OCI-LY3 (cell line): ENCODE data around the gene CSKMT.

Experiments
- H2AFZ ChIP-seq: fragments of 200-600, 300-600 bp; shearing (Covaris generic); 2 replicates; pipeline ENCODE4 v1.6.0; 2014; ENCODE audit warnings: antibody characterized with exemption, low read depth, low read length
- H3K27ac ChIP-seq: fragments of 200-600, 300-600 bp; sonication (generic); 2 replicates; pipeline ENCODE4 v1.5.1; 2014; ENCODE audit warnings: mild to moderate bottlenecking, low read length, moderate library complexity, mixed read lengths
- H3K27me3 ChIP-seq: fragments of 200-600, 300-600 bp; sonication (generic); 2 replicates; pipeline ENCODE4 v1.6.1; 2014; ENCODE audit warnings: low read depth, low read length, mixed read lengths
- H3K36me3 ChIP-seq: fragments of 200-600, 300-600 bp; sonication (generic); replicated peaks from 2 replicates; pipeline ENCODE3; 2014; ENCODE audit warnings: low read depth, low read length, mixed read lengths
- H3K4me1 ChIP-seq: fragments of 300-600, 200-600 bp; sonication (generic); 2 replicates; pipeline ENCODE4 v1.6.1; 2014; ENCODE audit warnings: low read length, mixed read lengths
- H3K4me2 ChIP-seq: fragments of 200-600, 300-600 bp; sonication (generic); 2 replicates; pipeline ENCODE4 v1.6.1; 2014; ENCODE audit warnings: low read length, mixed read lengths
- H3K4me3 ChIP-seq: fragments of 300-600, 200-600 bp; sonication (generic); 2 replicates; pipeline ENCODE4 v1.5.1; 2014; ENCODE audit warnings: antibody characterized with exemption, mild to moderate bottlenecking, low read length, moderate library complexity
- H3K79me2 ChIP-seq: fragments of 300-600, 200-600 bp; shearing (Covaris generic); 2 replicates; pipeline ENCODE4 v1.6.1; 2014; ENCODE audit warnings: mild to moderate bottlenecking, low read length, mixed read lengths
- H3K9ac ChIP-seq: fragments of 300-600, 200-600 bp; shearing (Covaris generic); 2 replicates; pipeline ENCODE4 v1.6.0; 2014; ENCODE audit warnings: mild to moderate bottlenecking, low read length, moderate library complexity
- H3K9me3 ChIP-seq: fragments of 200-600, 300-600 bp; shearing (Covaris generic); 2 replicates; pipeline ENCODE4 v1.6.1; 2014; ENCODE audit warnings: low read length, mixed read lengths; ENCODE audit not compliant: insufficient read depth
- H4K20me1 ChIP-seq: fragments of 200-600, 300-600 bp; sonication (generic); 2 replicates; pipeline ENCODE4 v1.6.1; 2016; ENCODE audit warnings: low read length, mixed read lengths; ENCODE audit not compliant: insufficient read depth
- EZH2phosphoT487 ChIP-seq: fragments of 200-600 bp; shearing (Covaris generic); IDR thresholded peaks from 2 replicates; pipeline ENCODE4 v1.6.1; 2018; ENCODE audit warnings: antibody characterized with exemption, mixed run types, low read depth
- TF ChIP-seq, protein P1 (sequence below): fragments of 200-600, 300-600 bp; sonication (generic); IDR thresholded peaks from 2 replicates; pipeline ENCODE4 v1.5.1; 2014; ENCODE audit warnings: antibody characterized with exemption, low read length, low read depth

The CSKMT gene

DNA sequence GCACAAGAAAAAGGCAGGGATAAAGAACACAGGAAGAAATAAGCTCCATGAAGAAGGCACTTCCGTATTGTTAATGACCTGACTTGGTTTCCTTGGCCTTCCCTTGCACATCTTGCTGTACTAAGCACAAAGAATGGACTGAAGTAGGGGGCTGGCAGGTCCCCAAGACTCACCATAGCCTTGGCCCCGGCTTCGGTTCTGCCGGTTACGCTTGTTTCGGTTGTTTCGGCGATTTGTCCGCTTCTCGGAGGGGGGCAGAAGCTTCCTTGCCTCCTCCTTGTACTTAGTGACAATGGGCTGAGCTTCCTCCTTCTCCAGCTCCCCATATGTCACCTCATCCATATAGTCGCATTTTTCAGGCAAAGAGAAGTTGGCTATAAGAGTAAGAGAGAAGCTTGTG lies 51.7 kb downstream of the CSKMT start:
- Histone ChIP-seq H2AFZ (no peak overlapping the region), H3K4me1 (no peaks in the 10 kb centered on the region), H3K27me3 (no peaks in the 10 kb centered on the region), H3K27ac (no peak overlapping the region), H3K4me2 (no peak overlapping the region), H3K9ac (no peak overlapping the region), H3K79me2 (peaks cover 64% of the 10 kb centered on the region), H3K36me3 (peaks cover 85% of the 10 kb centered on the region), H3K9me3 (no peaks in the 10 kb centered on the region), H3K4me3 (no peak overlapping the region), H4K20me1 (no peaks in the 10 kb centered on the region)
- TF ChIP-seq, protein P1, sequence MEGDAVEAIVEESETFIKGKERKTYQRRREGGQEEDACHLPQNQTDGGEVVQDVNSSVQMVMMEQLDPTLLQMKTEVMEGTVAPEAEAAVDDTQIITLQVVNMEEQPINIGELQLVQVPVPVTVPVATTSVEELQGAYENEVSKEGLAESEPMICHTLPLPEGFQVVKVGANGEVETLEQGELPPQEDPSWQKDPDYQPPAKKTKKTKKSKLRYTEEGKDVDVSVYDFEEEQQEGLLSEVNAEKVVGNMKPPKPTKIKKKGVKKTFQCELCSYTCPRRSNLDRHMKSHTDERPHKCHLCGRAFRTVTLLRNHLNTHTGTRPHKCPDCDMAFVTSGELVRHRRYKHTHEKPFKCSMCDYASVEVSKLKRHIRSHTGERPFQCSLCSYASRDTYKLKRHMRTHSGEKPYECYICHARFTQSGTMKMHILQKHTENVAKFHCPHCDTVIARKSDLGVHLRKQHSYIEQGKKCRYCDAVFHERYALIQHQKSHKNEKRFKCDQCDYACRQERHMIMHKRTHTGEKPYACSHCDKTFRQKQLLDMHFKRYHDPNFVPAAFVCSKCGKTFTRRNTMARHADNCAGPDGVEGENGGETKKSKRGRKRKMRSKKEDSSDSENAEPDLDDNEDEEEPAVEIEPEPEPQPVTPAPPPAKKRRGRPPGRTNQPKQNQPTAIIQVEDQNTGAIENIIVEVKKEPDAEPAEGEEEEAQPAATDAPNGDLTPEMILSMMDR = no peak
- TF ChIP-seq EZH2phosphoT487 = no peak
